H1 (cell line): Measurements from ENCODE around the gene PRRX2. TPM values are rescaled to one million over a fixed set of nuclear protein-coding genes. Genes with fewer than 3 reads are reported as not detected.

Experiments used
- CTCF ChIA-PET: fragments of 300-600 bp; sonication (Branson Sonifier 250); formaldehyde crosslinking; loops from one replicate; lab custom pipeline; 2021; ENCODE audit not compliant: partially characterized antibody; lab: Charles Lee
- POLR2A ChIA-PET: fragments of 300-600 bp; sonication (Branson Sonifier 250); formaldehyde crosslinking; loops from one replicate; lab custom pipeline; 2021; ENCODE audit warnings: inconsistent platforms; ENCODE audit not compliant: partially characterized antibody; lab: Charles Lee
- DNase-seq, 2 experiments: peaks; one replicate each; pipeline versions ENCODE4 v3.0.0 to v3.0.0-alpha.2; 2010 to 2022; ENCODE audit warnings: low spot score in 2 of 2, low read depth in 1 of 2, mixed read lengths in 1 of 2
- FAIRE-seq: peaks from 2 replicates; lab custom pipeline; 2011; peaks lifted over from hg19 to GRCh38; lab: Jason Lieb, UNC
- H2AFZ ChIP-seq: 2 replicates; pipeline ENCODE4 v1.8.1; 2012; ENCODE audit warnings: low read length, inconsistent platforms
- H2AK5ac ChIP-seq: 2 replicates; pipeline ENCODE4 v1.6.1; 2013; ENCODE audit warnings: low read depth, low read length
- H2BK120ac ChIP-seq: replicated peaks from 2 replicates; pipeline ENCODE3; 2013; ENCODE audit warnings: low read depth, low read length, inconsistent platforms
- H2BK12ac ChIP-seq: 2 replicates; pipeline ENCODE4 v1.6.1; 2013; ENCODE audit warnings: low read depth, low read length
- H2BK15ac ChIP-seq: 2 replicates; pipeline ENCODE4 v1.6.1; 2013; ENCODE audit warnings: low read length
- H2BK20ac ChIP-seq: 2 replicates; pipeline ENCODE4 v1.6.1; 2013; ENCODE audit warnings: low read length
- H2BK5ac ChIP-seq: 2 replicates; pipeline ENCODE4 v1.6.1; 2013; ENCODE audit warnings: low read depth, low read length
- H3K14ac ChIP-seq: 2 replicates; pipeline ENCODE4 v1.6.1; 2013; ENCODE audit warnings: inconsistent platforms; ENCODE audit not compliant: insufficient read length
- H3K18ac ChIP-seq: 2 replicates; pipeline ENCODE4 v1.6.1; 2013; ENCODE audit warnings: low read length; ENCODE audit errors: extremely low read depth
- H3K23ac ChIP-seq: 2 replicates; pipeline ENCODE4 v1.6.1; 2013; ENCODE audit warnings: inconsistent platforms; ENCODE audit not compliant: insufficient read length
- H3K23me2 ChIP-seq: 2 replicates; pipeline ENCODE4 v1.6.1; 2013; ENCODE audit warnings: low read depth, low read length
- H3K27ac ChIP-seq: 2 replicates; pipeline ENCODE4 v1.6.1; 2011; ENCODE audit warnings: low read depth, low read length, inconsistent platforms
- H3K27me3 ChIP-seq, 4 experiments: replicated peaks in 1 of 4; 1 replicate in 1 of 4; 2 replicates in 3 of 4; pipeline versions ENCODE4 v1.6.1 to v1.8.1; 2011 to 2013; ENCODE audit warnings: low read length in 3 of 4, mild to moderate bottlenecking in 3 of 4, inconsistent platforms in 2 of 4, mixed read lengths in 2 of 4, moderate library complexity in 1 of 4; ENCODE audit not compliant: control insufficient read depth in 3 of 4, insufficient read depth in 3 of 4; ENCODE audit errors: extremely low read depth in 1 of 4
- H3K36me3 ChIP-seq, 4 experiments: 2 replicates each; pipeline versions ENCODE4 v1.6.1 to v1.8.1; 2011 to 2013; ENCODE audit warnings: mild to moderate bottlenecking in 4 of 4, low read length in 3 of 4, moderate library complexity in 2 of 4, control low read depth in 1 of 4, inconsistent platforms in 1 of 4; ENCODE audit not compliant: insufficient read depth in 4 of 4, control insufficient read depth in 2 of 4
- H3K4ac ChIP-seq: replicated peaks from 2 replicates; pipeline ENCODE3; 2013; ENCODE audit warnings: low read length, low read depth, mixed read lengths, inconsistent platforms; ENCODE audit not compliant: insufficient read length
- H3K4me1 ChIP-seq, 4 experiments: replicated peaks in 1 of 4; 1 replicate in 1 of 4; 2 replicates in 3 of 4; pipeline versions ENCODE4 v1.6.1 to v1.8.1; 2011 to 2013; ENCODE audit warnings: low read length in 3 of 4, inconsistent platforms in 2 of 4, mixed read lengths in 1 of 4; ENCODE audit not compliant: insufficient read depth in 4 of 4, control insufficient read depth in 3 of 4
- H3K4me2 ChIP-seq, 2 experiments: 2 replicates each; pipeline versions ENCODE4 v1.6.1 to v1.8.1; 2011 to 2013; ENCODE audit warnings: low read depth in 2 of 2, low read length in 2 of 2, control low read depth in 1 of 2, inconsistent platforms in 1 of 2, mild to moderate bottlenecking in 1 of 2; ENCODE audit not compliant: insufficient read depth in 1 of 2
- H3K4me3 ChIP-seq, 4 experiments: fragments of 200-600, 300-600 bp in 1 of 4; sonication (generic), shearing (Covaris generic), sonication (Bioruptor Twin) in 1 of 4; 2 replicates each; pipeline versions ENCODE4 v1.5.1 to v1.8.1; 2011 to 2016; ENCODE audit warnings: low read length in 4 of 4, low read depth in 3 of 4, control low read depth in 2 of 4, inconsistent platforms in 2 of 4, mild to moderate bottlenecking in 2 of 4, mixed read lengths in 1 of 4, moderate library complexity in 1 of 4; ENCODE audit not compliant: insufficient read depth in 2 of 4; ENCODE audit errors: extremely low read depth in 1 of 4
- H3K56ac ChIP-seq: replicated peaks from 2 replicates; pipeline ENCODE3; 2013; ENCODE audit warnings: low read depth, mild to moderate bottlenecking, mixed read lengths, low read length, inconsistent platforms; ENCODE audit not compliant: insufficient read length
- H3K79me1 ChIP-seq: 2 replicates; pipeline ENCODE4 v1.6.1; 2013; ENCODE audit warnings: low read depth, low read length, control low read depth
- H3K79me2 ChIP-seq, 2 experiments: 2 replicates each; pipeline versions ENCODE4 v1.6.1 to v1.8.1; 2012 to 2013; ENCODE audit warnings: low read length in 2 of 2, mild to moderate bottlenecking in 2 of 2, inconsistent platforms in 1 of 2; ENCODE audit not compliant: insufficient read depth in 2 of 2, control insufficient read depth in 1 of 2
- H3K9ac ChIP-seq, 4 experiments: replicated peaks in 1 of 4; 1 replicate in 1 of 4; 2 replicates in 3 of 4; pipeline versions ENCODE4 v1.6.1 to v1.8.1; 2011 to 2013; ENCODE audit warnings: low read depth in 3 of 4, low read length in 3 of 4, control low read depth in 2 of 4, mild to moderate bottlenecking in 2 of 4, moderate library complexity in 2 of 4, inconsistent platforms in 1 of 4; ENCODE audit errors: extremely low read depth in 1 of 4
- H3K9me3 ChIP-seq, 2 experiments: 2 replicates each; pipeline versions ENCODE4 v1.6.1 to v1.8.1; 2012 to 2013; ENCODE audit warnings: mild to moderate bottlenecking in 2 of 2, moderate library complexity in 2 of 2, control low read depth in 1 of 2, inconsistent platforms in 1 of 2, low read depth in 1 of 2, low read length in 1 of 2, mixed read lengths in 1 of 2; ENCODE audit not compliant: insufficient read depth in 2 of 2
- H4K20me1 ChIP-seq, 2 experiments: replicated peaks in 1 of 2; 2 replicates each; pipeline versions ENCODE3 to v1.8.1; 2011 to 2013; ENCODE audit warnings: inconsistent platforms in 2 of 2, low read length in 2 of 2, mild to moderate bottlenecking in 1 of 2; ENCODE audit not compliant: insufficient read depth in 2 of 2, control insufficient read depth in 1 of 2
- H4K5ac ChIP-seq: 2 replicates; pipeline ENCODE4 v1.6.1; 2013; ENCODE audit warnings: low read length, low read depth, mixed read lengths, inconsistent platforms; ENCODE audit not compliant: insufficient read length
- H4K8ac ChIP-seq: 2 replicates; pipeline ENCODE4 v1.8.0; 2013; ENCODE audit warnings: mild to moderate bottlenecking, moderate library complexity, low read length, inconsistent platforms; ENCODE audit not compliant: insufficient read depth; ENCODE audit errors: extremely low read depth
- H4K91ac ChIP-seq: replicated peaks from 2 replicates; pipeline ENCODE3; 2013; ENCODE audit warnings: low read length, mixed read lengths, inconsistent platforms; ENCODE audit not compliant: insufficient read length
- KDM1A ChIP-seq: fragments of 200-600, 300-600 bp; sonication (generic); IDR thresholded peaks from 2 replicates; pipeline ENCODE4 v1.7.1; 2016; ENCODE audit warnings: mild to moderate bottlenecking, low read length, borderline replicate concordance
- WGBS, 2 experiments: shearing (Covaris generic) in 1 of 2; methylation state at CpG; one replicate each; pipeline versions ENCODE4 v1.1.6 to v1.1.7; 2013 to 2015; ENCODE audit warnings: low lambda C conversion rate in 2 of 2, mixed read lengths in 2 of 2, inconsistent platforms in 1 of 2, low coverage in 1 of 2, missing lambda C conversion rate in 1 of 2; ENCODE audit not compliant: insufficient replicate concordance in 2 of 2, insufficient coverage in 1 of 2, insufficient read length in 1 of 2; ENCODE audit errors: extremely low coverage in 1 of 2, missing lambda C conversion rate in 1 of 2; 5-methylcytosine and 5-hydroxymethylcytosine counted together
- polyA plus RNA-seq, 7 experiments: library from polyadenylated mRNA; depleted of rRNA in 3 of 7; stranded (reverse) in 5 of 7; unstranded in 2 of 7; fragments of >200 nt in 5 of 7; fragments of 200-250 nt in 2 of 7; gene quantifications; 1 replicate in 5 of 7; 2 replicates in 1 of 7; 4 replicates in 1 of 7; pipeline versions ENCODE4 v1.2.1 to v1.2.3, GENCODE V29; 2011 to 2013; ENCODE audit warnings: missing spikeins in 2 of 7, mixed read lengths in 2 of 7
- total RNA-seq: library from RNA; stranded (reverse); fragmentation: NEBNext Ultra II Directional; extraction: Animal tissue kit (Norgen Biotek cat#: 25700); gene quantifications from 2 replicates; pipeline ENCODE4 v1.2.1, GENCODE V29; 2021
- TF ChIP-seq, protein P1 (sequence below): IDR thresholded peaks from 2 replicates; pipeline ENCODE4 v1.6.1; 2011; ENCODE audit warnings: low read length, improper control_type of control experiment

The PRRX2 gene
- total and polyA plus RNA-seq, 2 of the 8 experiments (the other 6 are each of a cell fraction or from before 2014, with no cell fraction given), result 5.8 to 9.2 TPM

DNA sequence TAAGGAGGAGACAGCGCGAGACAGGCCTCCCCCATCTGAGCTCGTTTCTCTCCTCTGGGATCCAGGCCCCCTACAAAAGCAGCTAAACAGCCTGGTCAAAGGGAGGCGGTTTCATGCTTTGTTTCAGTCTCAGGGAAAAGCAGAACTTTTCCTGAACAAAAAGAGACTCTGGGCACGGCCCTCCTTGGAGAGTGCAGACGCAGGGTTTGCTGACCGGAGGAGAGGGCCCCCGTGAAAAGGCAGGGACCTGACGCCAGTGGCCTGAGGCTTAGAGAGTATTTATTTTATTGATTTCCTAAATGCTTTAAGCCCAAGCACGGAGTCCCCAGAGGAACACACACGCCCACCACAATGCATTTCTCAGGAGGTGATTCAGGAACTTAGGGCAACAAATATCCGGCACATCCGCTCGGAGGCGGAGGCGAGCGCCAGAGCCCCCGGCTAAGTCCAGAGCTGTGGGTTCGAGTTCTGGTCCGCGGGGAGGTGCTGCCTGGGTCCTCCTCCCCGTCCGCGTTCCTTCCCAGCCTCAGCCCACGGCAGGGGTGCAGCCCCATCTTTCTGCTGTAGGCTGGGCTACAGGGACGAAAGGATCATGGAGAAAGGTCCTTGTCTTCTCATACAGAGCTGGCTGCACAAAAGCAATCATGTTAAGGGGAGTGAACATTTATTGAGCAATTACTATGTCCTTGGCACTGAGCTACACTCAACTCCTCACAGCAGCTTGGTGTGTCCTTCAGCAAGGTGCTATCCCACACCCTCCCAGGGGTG, 47.4 kb downstream of the PRRX2 start:
- H3K36me3 ChIP-seq, result no peaks in the 10 kb centered on the region
- no peak overlapping the region for H3K27ac ChIP-seq
- no peaks in the 10 kb centered on the region for H3K79me1 ChIP-seq
- no peaks in the 10 kb centered on the region for H3K23me2 ChIP-seq
- H2BK12ac ChIP-seq, result no peak overlapping the region
- no peak overlapping the region for H2BK120ac ChIP-seq
- FAIRE-seq (no peak), DNase-seq (no peak)
- ChIA-PET POLR2A (interaction anchor here (1.1 to 1.2 kb wide), 2 partner anchors 15 to 46 kb away, joined by 3 to 5 read pairs; no protein-coding TSS in a partner anchor), CTCF (interaction anchor here (0.6 to 2.3 kb wide), 19 partner anchors 8 to 98 kb away, joined by 3 to 11 read pairs (median 5); no protein-coding TSS in a partner anchor)
- no peak overlapping the region for H3K4ac ChIP-seq
- H3K4me3 ChIP-seq, result no peak overlapping the region
- H2BK5ac ChIP-seq, result no peak overlapping the region
- H2BK20ac ChIP-seq, result no peak overlapping the region
- H3K56ac ChIP-seq, result no peak overlapping the region
- no peaks in the 10 kb centered on the region; a peak in 1 of 7 replicates for H3K27me3 ChIP-seq
- no peak overlapping the region for H3K4me2 ChIP-seq
- H3K9me3 ChIP-seq, result no peaks in the 10 kb centered on the region
- no peak overlapping the region for H3K23ac ChIP-seq
- H4K5ac ChIP-seq, result no peak overlapping the region
- H3K4me1 ChIP-seq, result peaks cover 0 to 13% (median 0%) of the 10 kb centered on the region in 4 experiments; a peak in 2 of 7 replicates
- peak overlapping the region; percentile 65; the same call in 1 of the 2 replicates for H4K8ac ChIP-seq
- 84% methylated on average over 26 of the region's 26 CpGs; no CpG with 5 or more reads in 1 of the 2 experiments for WGBS, 2 experiments
- no peak overlapping the region for H2AFZ ChIP-seq
- no peak overlapping the region for H3K14ac ChIP-seq
- H4K20me1 ChIP-seq, result no peaks in the 10 kb centered on the region
- no peak overlapping the region; the same call in 1 of the 2 replicates for H2AK5ac ChIP-seq
- H3K18ac ChIP-seq, result no peak overlapping the region
- no peaks in the 10 kb centered on the region for H3K79me2 ChIP-seq
- TF ChIP-seq, protein P1, sequence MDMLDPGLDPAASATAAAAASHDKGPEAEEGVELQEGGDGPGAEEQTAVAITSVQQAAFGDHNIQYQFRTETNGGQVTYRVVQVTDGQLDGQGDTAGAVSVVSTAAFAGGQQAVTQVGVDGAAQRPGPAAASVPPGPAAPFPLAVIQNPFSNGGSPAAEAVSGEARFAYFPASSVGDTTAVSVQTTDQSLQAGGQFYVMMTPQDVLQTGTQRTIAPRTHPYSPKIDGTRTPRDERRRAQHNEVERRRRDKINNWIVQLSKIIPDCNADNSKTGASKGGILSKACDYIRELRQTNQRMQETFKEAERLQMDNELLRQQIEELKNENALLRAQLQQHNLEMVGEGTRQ, result no peak
- 0 out of 2 replicates have a peak, but pooled peaks have one; percentile 10 for TF ChIP-seq KDM1A
- TF ChIP-seq, all 59 proteins: peak for 1
- Histone ChIP-seq H3K9ac (no peak overlapping the region; a peak in 1 of 7 replicates), H4K91ac (no peak overlapping the region), H2BK15ac (no peak overlapping the region)
